ENCODE data around the gene MCU.

GRCh38 chr10:72731916-72732419 is 40.0 kb downstream of the MCU start:
- no peak for TF ChIP-seq TEAD4 (IDR thresholded peaks at IDR 0.05; ENCODE audit: borderline replicate concordance, insufficient read depth)
- no peak for TF ChIP-seq CTCF (IDR thresholded peaks at IDR 0.05)
- no peak for TF ChIP-seq USF2 (IDR thresholded peaks at IDR 0.05; ENCODE audit: borderline replicate concordance, low read depth, low read length)
- TF ChIP-seq NRF1 (IDR thresholded peaks at IDR 0.05; ENCODE audit: low read depth, low read length): no peak
- TF ChIP-seq ELF1 (IDR thresholded peaks at IDR 0.05): no peak
- TF ChIP-seq TCF12 (IDR thresholded peaks at IDR 0.05): no peak
- TF ChIP-seq YY1 (IDR thresholded peaks at IDR 0.05; ENCODE audit: low read depth): no peak
- no peak for TF ChIP-seq RAD21 (IDR thresholded peaks at IDR 0.05; ENCODE audit: low read length)
- no peak for TF ChIP-seq RFX5 (IDR thresholded peaks at IDR 0.05; ENCODE audit: low read length)
- TF ChIP-seq POLR2AphosphoS5 (IDR thresholded peaks at IDR 0.05; ENCODE audit: low read depth, low read length): no peak

Data from SK-N-SH (cell line).